Loucy (cell line): ENCODE data around the gene RNF26.

Experiments used
- H2AFZ ChIP-seq: fragments of 200-600 bp; sonication (generic); 2 replicates; pipeline ENCODE4 v1.6.0; 2016; ENCODE audit warnings: antibody characterized with exemption, mild to moderate bottlenecking, low read length, moderate library complexity
- H3F3A ChIP-seq: fragments of 200-600 bp; 2 replicates; pipeline ENCODE4 v1.6.0; 2016; ENCODE audit warnings: antibody characterized with exemption, low read depth, mild to moderate bottlenecking
- H3K27me3 ChIP-seq: fragments of 200-600 bp; sonication (generic); 2 replicates; pipeline ENCODE4 v1.6.1; 2014; ENCODE audit warnings: low read length, mild to moderate bottlenecking; ENCODE audit not compliant: insufficient read depth, poor library complexity, severe bottlenecking
- H3K36me3 ChIP-seq: fragments of 200-600 bp; sonication (generic); 2 replicates; pipeline ENCODE4 v1.6.1; 2016; ENCODE audit warnings: low read length; ENCODE audit not compliant: insufficient read depth
- H3K4me1 ChIP-seq: fragments of 200-600 bp; sonication (generic); 2 replicates; pipeline ENCODE4 v1.5.1; 2014; ENCODE audit warnings: low read length, mild to moderate bottlenecking; ENCODE audit not compliant: insufficient read depth, poor library complexity, severe bottlenecking
- H3K4me2 ChIP-seq: fragments of 200-600 bp; sonication (generic); 2 replicates; pipeline ENCODE4 v1.6.0; 2014; ENCODE audit warnings: antibody characterized with exemption, low read length, low read depth, mild to moderate bottlenecking; ENCODE audit not compliant: poor library complexity, severe bottlenecking
- H3K4me3 ChIP-seq: fragments of 200-600 bp; sonication (generic); 2 replicates; pipeline ENCODE4 v1.5.1; 2014; ENCODE audit warnings: low read length, mild to moderate bottlenecking, mixed read lengths; ENCODE audit not compliant: poor library complexity, severe bottlenecking
- H3K79me2 ChIP-seq: fragments of 200-600 bp; sonication (generic); 2 replicates; pipeline ENCODE4 v1.6.1; 2014; ENCODE audit warnings: low read length; ENCODE audit not compliant: insufficient read depth
- H3K9ac ChIP-seq: fragments of 200-600 bp; sonication (generic); 2 replicates; pipeline ENCODE4 v1.6.0; 2014; ENCODE audit warnings: mild to moderate bottlenecking, low read depth, low read length, moderate library complexity; ENCODE audit not compliant: poor library complexity, severe bottlenecking
- H3K9me2 ChIP-seq: fragments of 200-600 bp; sonication (generic); replicated peaks from 2 replicates; pipeline ENCODE4 v1.6.1; 2016; ENCODE audit warnings: low read depth, low read length, mixed read lengths
- H3K9me3 ChIP-seq: fragments of 200-600 bp; sonication (generic); 2 replicates; pipeline ENCODE4 v1.6.1; 2014; ENCODE audit warnings: mild to moderate bottlenecking, antibody characterized with exemption, low read length, low read depth; ENCODE audit not compliant: insufficient read depth
- H4K20me1 ChIP-seq: fragments of 200-600 bp; sonication (generic); 2 replicates; pipeline ENCODE4 v1.6.0; 2014; ENCODE audit warnings: antibody characterized with exemption, low read length, mild to moderate bottlenecking; ENCODE audit not compliant: insufficient read depth, poor library complexity, severe bottlenecking
- CTCF ChIP-seq: fragments of 200-600 bp; sonication (generic); conservative IDR thresholded peaks from 2 replicates; pipeline ENCODE4 v1.5.1; 2014; ENCODE audit warnings: mild to moderate bottlenecking, antibody characterized with exemption, low read length
- EZH2phosphoT487 ChIP-seq: fragments of 200-600 bp; IDR thresholded peaks from 2 replicates; pipeline ENCODE4 v1.6.1; 2018; ENCODE audit warnings: antibody characterized with exemption, mild to moderate bottlenecking, moderate library complexity, borderline replicate concordance

Gene RNF26

GRCh38 chr11:119357074-119357473 lies 22.7 kb downstream of the RNF26 start:
- no peaks in the 10 kb centered on the region for H3K36me3 ChIP-seq
- no peaks in the 10 kb centered on the region for H3F3A ChIP-seq
- H3K27me3 ChIP-seq, result no peaks in the 10 kb centered on the region
- H3K4me2 ChIP-seq, result peak overlapping the region; percentile 86
- H3K4me3 ChIP-seq, result peak overlapping the region; percentile 90
- no peaks in the 10 kb centered on the region for H4K20me1 ChIP-seq
- H3K9ac ChIP-seq, result no peak overlapping the region
- H3K4me1 ChIP-seq, result peaks cover 10% of the 10 kb centered on the region
- no peaks in the 10 kb centered on the region for H3K9me3 ChIP-seq
- TF ChIP-seq EZH2phosphoT487 (no peak), CTCF (no peak)
- peak overlapping the region; percentile 100; the same call in 1 of the 2 replicates for H2AFZ ChIP-seq
- no peaks in the 10 kb centered on the region for H3K9me2 ChIP-seq
- no peaks in the 10 kb centered on the region for H3K79me2 ChIP-seq

GRCh38 chr11:119359365-119360214 lies 25.3 kb downstream of the RNF26 start:
- Histone ChIP-seq H3K27me3 (no peaks in the 10 kb centered on the region), H2AFZ (peak overlapping the region; percentile 51; the same call in 1 of the 2 replicates), H3K4me3 (no peak overlapping the region), H3K4me2 (peak overlapping the region; percentile 36), H3K4me1 (peaks cover 10% of the 10 kb centered on the region), H3K9me3 (no peaks in the 10 kb centered on the region), H3K79me2 (no peaks in the 10 kb centered on the region), H3K36me3 (no peaks in the 10 kb centered on the region), H3F3A (no peaks in the 10 kb centered on the region), H3K9me2 (no peaks in the 10 kb centered on the region), H4K20me1 (no peaks in the 10 kb centered on the region), H3K9ac (no peak overlapping the region)
- TF ChIP-seq CTCF, result no peak
- TF ChIP-seq EZH2phosphoT487, result no peak

- H3K36me3 ChIP-seq, result no peaks in the 10 kb centered on the region
- no peak overlapping the region for H3K4me2 ChIP-seq
- no peaks in the 10 kb centered on the region for H3K9me2 ChIP-seq
- no peaks in the 10 kb centered on the region for H4K20me1 ChIP-seq
- H3K9ac ChIP-seq, result no peak overlapping the region
- TF ChIP-seq EZH2phosphoT487, result no peak
- H3K4me1 ChIP-seq, result peaks cover 10% of the 10 kb centered on the region
- no peaks in the 10 kb centered on the region for H3K9me3 ChIP-seq
- H3K79me2 ChIP-seq, result no peaks in the 10 kb centered on the region
- no peaks in the 10 kb centered on the region for H3K27me3 ChIP-seq
- no peak overlapping the region for H3K4me3 ChIP-seq
- no peak overlapping the region for H2AFZ ChIP-seq
- no peaks in the 10 kb centered on the region for H3F3A ChIP-seq
Measured at GRCh38 chr11:119361056-119361787, 26.9 kb downstream of the RNF26 start.
